ENCODE measurements around the gene OCLN.
"Not testable (repeated sequence)": the region's sequence is repeated elsewhere in the genome, so short reads cannot be mapped to it uniquely, and the experiment has no call there.

OCLN gene

DNA sequence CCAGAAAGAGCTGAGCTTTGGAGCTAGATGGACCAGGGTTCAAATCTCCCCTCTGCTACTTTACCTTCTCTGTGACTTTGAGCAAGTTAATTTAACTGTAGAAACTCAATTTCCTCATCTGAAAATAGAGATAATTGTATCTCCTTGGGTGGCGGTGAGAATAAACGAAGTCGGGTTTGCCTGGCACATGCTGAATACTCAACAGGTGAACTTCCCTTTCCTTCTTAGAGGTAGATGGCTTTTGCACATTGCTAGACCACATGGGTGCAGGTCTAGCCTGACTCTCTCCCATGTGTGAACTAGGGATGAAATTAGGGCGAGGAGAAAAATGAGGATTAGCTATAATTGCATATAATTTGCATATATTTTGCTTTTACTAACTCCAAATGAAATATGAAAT is 36.0 kb downstream of the OCLN start:
- DNase-seq (ENCODE audit: low spot score): no peak

GRCh38 chr5:69530561-69531405 is 38.2 kb downstream of the OCLN start:
- DNase-seq (ENCODE audit: low spot score): no peak

- no peak for DNase-seq (ENCODE audit: low spot score)
These were observed 38.8 kb downstream of the OCLN start for GRCh38 chr5:69531406-69531801.

- DNase-seq (ENCODE audit: low spot score): not testable (repeated sequence)
These were observed 45.3 kb downstream of the OCLN start for GRCh38 chr5:69537911-69538310.

- DNase-seq (ENCODE audit: low spot score): not testable (repeated sequence)
These were observed 46.1 kb downstream of the OCLN start for GRCh38 chr5:69538735-69539134.

GRCh38 chr5:69541347-69541746 is 48.8 kb downstream of the OCLN start:
- DNase-seq (ENCODE audit: low spot score): not testable (repeated sequence)

- DNase-seq (ENCODE audit: low spot score): not testable (repeated sequence)
These were observed 50.4 kb downstream of the OCLN start for GRCh38 chr5:69542838-69543618.

DNA sequence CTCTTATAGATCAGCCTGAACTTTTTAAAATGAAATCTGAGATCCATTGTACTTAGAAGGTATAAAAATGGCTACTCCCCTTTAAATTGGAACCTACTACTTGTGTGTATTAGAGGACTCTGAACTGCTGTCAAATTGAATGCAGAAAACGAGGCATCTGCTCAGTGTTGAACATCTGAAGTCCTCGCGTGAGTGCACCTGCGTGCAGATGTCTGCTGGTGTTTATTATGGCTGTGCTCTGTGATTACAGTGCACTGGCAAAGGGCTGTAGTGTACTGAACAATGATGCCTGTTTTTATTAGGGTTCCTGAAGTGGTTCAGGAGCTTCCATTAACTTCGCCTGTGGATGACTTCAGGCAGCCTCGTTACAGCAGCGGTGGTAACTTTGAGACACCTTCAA is 52.0 kb downstream of the OCLN start:
- not testable (repeated sequence) for DNase-seq (ENCODE audit: low spot score)

- peak; percentile 66 for DNase-seq (ENCODE audit: low spot score)
These were observed 67.3 kb downstream of the OCLN start, which contains the start of gene GTF2H2C for GRCh38 chr5:69559908-69560330. GTF2H2C (plus strand) TSS chr5:69560191; CDS start chr5:69565133, 4,942 bp downstream.

DNA sequence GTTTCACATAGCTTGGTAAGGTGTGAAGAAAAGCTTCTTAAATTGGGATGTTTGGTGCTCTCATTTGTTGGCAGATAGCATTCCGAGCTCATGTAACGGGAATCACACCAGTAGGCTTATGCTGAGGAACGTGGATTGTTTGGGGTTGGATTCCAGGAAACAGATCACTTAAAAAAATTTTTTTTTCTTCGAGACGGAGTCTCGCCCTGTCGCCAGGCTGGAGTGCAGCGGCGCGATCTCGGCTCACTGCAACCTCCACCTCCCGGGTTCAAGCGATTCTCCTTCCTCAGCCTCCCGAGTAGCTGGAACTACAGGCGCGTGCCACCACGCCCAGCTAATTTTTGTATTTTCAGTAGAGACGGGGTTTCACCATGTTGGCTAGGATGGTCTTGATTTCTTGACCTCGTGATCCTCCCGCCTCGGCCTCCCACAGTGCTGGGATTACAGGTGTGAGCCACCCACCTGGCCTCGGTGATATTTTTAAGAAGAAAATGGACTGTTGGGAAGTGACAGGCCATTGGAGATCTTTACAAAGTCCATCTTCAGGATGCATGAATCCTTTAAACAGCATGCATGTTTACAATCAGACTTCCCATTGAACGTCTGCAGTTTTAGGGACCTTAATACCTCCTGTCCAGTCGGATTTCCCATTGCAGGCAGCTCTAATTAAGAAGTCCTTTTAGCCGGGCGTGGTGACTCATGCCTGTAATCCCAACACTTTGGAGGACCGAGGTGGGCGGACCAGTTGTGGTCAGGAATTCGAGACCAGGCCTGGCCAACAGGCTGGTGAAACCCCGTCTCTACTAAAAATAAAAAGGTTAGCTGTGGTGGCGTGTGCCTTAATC is 68.2 kb downstream of the OCLN start:
- not testable (repeated sequence) for DNase-seq (ENCODE audit: low spot score)

DNA sequence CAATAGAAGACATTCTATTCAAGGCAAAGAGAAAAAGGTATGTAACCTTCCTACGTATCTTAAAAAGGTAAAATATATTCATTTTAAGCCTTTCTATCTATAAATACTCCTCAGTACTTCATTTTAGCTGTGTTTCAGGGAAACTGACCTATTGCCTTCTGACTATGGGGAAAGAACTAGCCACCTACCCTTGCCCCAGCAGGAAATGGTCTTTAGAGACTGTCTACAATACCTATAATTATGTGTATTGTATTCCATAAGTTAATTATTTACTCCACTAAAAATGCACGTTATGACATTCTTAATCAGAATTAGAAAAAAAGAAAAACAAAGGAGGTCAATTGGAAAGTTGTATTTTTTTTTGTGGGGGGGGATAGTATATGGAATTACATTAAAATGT is 73.6 kb downstream of the OCLN start:
- DNase-seq (ENCODE audit: low spot score): not testable (repeated sequence)

DNA sequence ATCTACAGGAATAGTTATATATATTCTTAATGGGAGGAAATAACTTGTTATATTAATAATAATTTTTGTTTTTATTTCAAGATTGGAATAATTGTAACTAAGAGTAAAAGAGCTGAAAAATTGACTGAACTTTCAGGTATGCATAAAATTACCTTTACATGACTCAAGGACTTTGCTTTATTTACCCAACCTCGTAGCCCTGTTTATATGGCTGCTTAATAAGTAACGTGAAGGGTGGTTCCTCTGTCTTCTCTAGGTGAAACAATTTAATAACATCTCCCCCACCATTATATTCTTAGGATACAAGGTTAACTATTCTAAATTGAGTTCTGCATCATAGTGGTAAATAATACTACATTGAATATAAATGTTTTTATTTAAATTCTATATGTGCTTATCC is 75.5 kb downstream of the OCLN start:
- not testable (repeated sequence) for DNase-seq (ENCODE audit: low spot score)

- DNase-seq (ENCODE audit: low spot score): not testable (repeated sequence)
These were observed 90.8 kb downstream of the OCLN start for GRCh38 chr5:69583356-69583755.

DNA sequence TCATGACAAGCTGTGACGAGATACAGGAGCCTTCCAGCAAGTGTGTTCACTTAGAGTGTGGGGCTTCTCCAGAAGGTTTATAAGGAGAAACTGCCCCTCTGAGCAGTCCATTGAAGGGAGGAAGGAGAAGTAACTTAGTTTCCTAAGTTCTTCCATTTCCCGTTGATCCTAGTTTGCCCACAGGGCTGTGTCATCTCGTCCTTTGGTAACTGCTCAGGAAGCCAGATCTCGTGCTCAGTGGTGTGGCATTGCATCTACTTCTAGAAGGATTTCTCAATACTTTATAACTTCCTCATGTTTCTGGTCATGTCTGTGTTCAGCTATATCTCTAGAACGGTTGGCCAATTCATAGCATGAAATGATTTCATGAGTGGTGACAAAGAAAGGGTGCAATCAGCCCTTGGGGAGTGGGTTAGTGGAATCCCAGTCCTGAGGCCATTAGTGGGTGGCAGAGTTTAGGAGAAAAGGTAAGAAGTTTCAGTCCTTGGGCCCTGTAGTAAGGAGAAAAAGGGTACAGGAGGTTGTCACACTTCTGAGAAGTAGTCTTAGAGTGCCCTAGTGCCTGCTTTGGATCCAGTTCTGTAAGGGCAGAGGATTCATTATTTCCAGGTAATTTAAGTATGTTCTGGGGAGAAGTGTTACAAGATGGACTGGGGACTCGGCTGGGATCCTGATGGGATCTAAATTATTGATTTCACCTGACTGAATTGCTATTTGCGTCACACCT is 103.7 kb downstream of the OCLN start:
- not testable (repeated sequence) for DNase-seq (ENCODE audit: low spot score)

- DNase-seq (ENCODE audit: low spot score): not testable (repeated sequence)
These were observed 109.4 kb downstream of the OCLN start for GRCh38 chr5:69601947-69602346.

- not testable (repeated sequence) for DNase-seq (ENCODE audit: low spot score)
These were observed 114.2 kb downstream of the OCLN start for GRCh38 chr5:69606839-69607238.

All from hematopoietic multipotent progenitor cell treated with erythropoietin and hydrocortisone succinate and interleukin-3 and kit ligand, for 15 days (in vitro differentiated cells).